Fibroblast of skin of left biceps (primary cell): Measurements from ENCODE around the gene SSPN.

Source experiments
- DNase-seq, 2 experiments: peaks; one replicate each; pipeline ENCODE4 v3.0.0-alpha.2; 2013; ENCODE audit warnings: low read depth in 2 of 2

The SSPN gene

GRCh38 chr12:26195250-26195640 is at the start of gene SSPN:
TSS of gene SSPN (plus strand) at chr12:26195573. CDS start at chr12:26195673, 100 bp downstream.
- DNase-seq = peak; percentile 50 to 59

- no peak for DNase-seq
These were observed 47.1 kb upstream of the SSPN start for GRCh38 chr12:26148291-26148690.

GRCh38 chr12:26149968-26150500 is 45.3 kb upstream of the SSPN start:
- DNase-seq = no peak

- DNase-seq = peak; percentile 38 to 50
These were observed 44.5 kb upstream of the SSPN start for GRCh38 chr12:26150736-26151450.

- no peak for DNase-seq
These were observed 42.8 kb upstream of the SSPN start for GRCh38 chr12:26152507-26153102.

GRCh38 chr12:26153421-26154154 is 41.8 kb upstream of the SSPN start:
- peak; percentile 83 to 84 for DNase-seq

GRCh38 chr12:26156201-26156871 is 39.0 kb upstream of the SSPN start:
- DNase-seq = no peak

- no peak for DNase-seq
These were observed 38.4 kb upstream of the SSPN start for GRCh38 chr12:26157001-26157400.

GRCh38 chr12:26158078-26158764 is 37.2 kb upstream of the SSPN start:
- DNase-seq = no peak

GRCh38 chr12:26162174-26162573 is 33.2 kb upstream of the SSPN start:
- DNase-seq = no peak

- DNase-seq = no peak
These were observed 32.5 kb upstream of the SSPN start for GRCh38 chr12:26162905-26163304.

GRCh38 chr12:26164118-26164517 is 31.3 kb upstream of the SSPN start:
- no peak for DNase-seq

GRCh38 chr12:26172013-26172412 is 23.4 kb upstream of the SSPN start:
- DNase-seq = no peak

GRCh38 chr12:26172539-26172938 is 22.8 kb upstream of the SSPN start:
- no peak for DNase-seq

- no peak for DNase-seq
These were observed 22.3 kb upstream of the SSPN start for GRCh38 chr12:26172946-26173552.

- DNase-seq = no peak
These were observed 18.6 kb upstream of the SSPN start for GRCh38 chr12:26176725-26177124.

GRCh38 chr12:26177283-26177682 is 18.1 kb upstream of the SSPN start:
- no peak for DNase-seq

GRCh38 chr12:26179826-26180225 is 15.5 kb upstream of the SSPN start:
- DNase-seq = no peak

- no peak for DNase-seq
These were observed 13.0 kb upstream of the SSPN start for GRCh38 chr12:26182377-26182776.

GRCh38 chr12:26185532-26186320 is 9.6 kb upstream of the SSPN start:
- no peak for DNase-seq
